GM19438 (cell line): ENCODE results near the gene SMC5.
"Not testable (repeated sequence)": the region's sequence is repeated elsewhere in the genome, so short reads cannot be mapped to it uniquely, and the experiment has no call there.

Source experiments
- ATAC-seq: cut with Tn5 transposase; IDR thresholded peaks from one replicate; pipeline ENCODE4 v1.9.1; 2021; ENCODE audit warnings: low read depth; ENCODE audit not compliant: unreplicated experiment

The SMC5 gene

GRCh38 chr9:70262948-70263347 is 4.2 kb downstream of the SMC5 start:
- no peak for ATAC-seq

- ATAC-seq: no peak
Observed at GRCh38 chr9:70263421-70263820, 4.6 kb downstream of the SMC5 start.

GRCh38 chr9:70278305-70278704 is 19.5 kb downstream of the SMC5 start:
- no peak for ATAC-seq

- no peak for ATAC-seq
Observed at GRCh38 chr9:70283848-70284247, 25.1 kb downstream of the SMC5 start.

- no peak for ATAC-seq
Observed at GRCh38 chr9:70285246-70285645, 26.5 kb downstream of the SMC5 start.

- no peak for ATAC-seq
Observed at GRCh38 chr9:70285981-70286598, 27.3 kb downstream of the SMC5 start.

GRCh38 chr9:70290626-70291025 is 31.8 kb downstream of the SMC5 start:
- no peak for ATAC-seq

GRCh38 chr9:70291446-70291845 is 32.7 kb downstream of the SMC5 start:
- no peak for ATAC-seq

- no peak for ATAC-seq
Observed at GRCh38 chr9:70292253-70292652, 33.5 kb downstream of the SMC5 start.

GRCh38 chr9:70293214-70293613 is 34.4 kb downstream of the SMC5 start:
- ATAC-seq: no peak

- ATAC-seq: no peak
Observed at GRCh38 chr9:70297141-70297540, 38.4 kb downstream of the SMC5 start.

GRCh38 chr9:70298245-70298771 is 39.5 kb downstream of the SMC5 start:
- no peak for ATAC-seq

- no peak for ATAC-seq
Observed at GRCh38 chr9:70303268-70303667, 44.5 kb downstream of the SMC5 start.

- ATAC-seq: no peak
Observed at GRCh38 chr9:70304810-70305209, 46.0 kb downstream of the SMC5 start.

GRCh38 chr9:70315389-70315788 is 56.6 kb downstream of the SMC5 start:
- ATAC-seq: no peak

GRCh38 chr9:70318002-70318401 is 59.2 kb downstream of the SMC5 start:
- no peak for ATAC-seq

GRCh38 chr9:70322096-70322495 is 63.3 kb downstream of the SMC5 start:
- ATAC-seq: no peak

- ATAC-seq: no peak
Observed at GRCh38 chr9:70324963-70325362, 66.2 kb downstream of the SMC5 start.

- not testable (repeated sequence) for ATAC-seq
Observed at GRCh38 chr9:70328625-70329024, 69.8 kb downstream of the SMC5 start.

GRCh38 chr9:70340572-70340971 is 81.8 kb downstream of the SMC5 start:
- ATAC-seq: no peak

- no peak for ATAC-seq
Observed at GRCh38 chr9:70347046-70347445, 88.3 kb downstream of the SMC5 start.

GRCh38 chr9:70352356-70352755 is 93.6 kb downstream of the SMC5 start:
- ATAC-seq: no peak

GRCh38 chr9:70352802-70353201 is 94.0 kb downstream of the SMC5 start:
- no peak for ATAC-seq
